Femur (tissue), 1 donor: ENCODE measurements around the gene TTC39A.

Experiments used
- DNase-seq: peaks from one replicate; pipeline ENCODE4 v3.0.0-alpha.2; 2017

TTC39A gene

DNA sequence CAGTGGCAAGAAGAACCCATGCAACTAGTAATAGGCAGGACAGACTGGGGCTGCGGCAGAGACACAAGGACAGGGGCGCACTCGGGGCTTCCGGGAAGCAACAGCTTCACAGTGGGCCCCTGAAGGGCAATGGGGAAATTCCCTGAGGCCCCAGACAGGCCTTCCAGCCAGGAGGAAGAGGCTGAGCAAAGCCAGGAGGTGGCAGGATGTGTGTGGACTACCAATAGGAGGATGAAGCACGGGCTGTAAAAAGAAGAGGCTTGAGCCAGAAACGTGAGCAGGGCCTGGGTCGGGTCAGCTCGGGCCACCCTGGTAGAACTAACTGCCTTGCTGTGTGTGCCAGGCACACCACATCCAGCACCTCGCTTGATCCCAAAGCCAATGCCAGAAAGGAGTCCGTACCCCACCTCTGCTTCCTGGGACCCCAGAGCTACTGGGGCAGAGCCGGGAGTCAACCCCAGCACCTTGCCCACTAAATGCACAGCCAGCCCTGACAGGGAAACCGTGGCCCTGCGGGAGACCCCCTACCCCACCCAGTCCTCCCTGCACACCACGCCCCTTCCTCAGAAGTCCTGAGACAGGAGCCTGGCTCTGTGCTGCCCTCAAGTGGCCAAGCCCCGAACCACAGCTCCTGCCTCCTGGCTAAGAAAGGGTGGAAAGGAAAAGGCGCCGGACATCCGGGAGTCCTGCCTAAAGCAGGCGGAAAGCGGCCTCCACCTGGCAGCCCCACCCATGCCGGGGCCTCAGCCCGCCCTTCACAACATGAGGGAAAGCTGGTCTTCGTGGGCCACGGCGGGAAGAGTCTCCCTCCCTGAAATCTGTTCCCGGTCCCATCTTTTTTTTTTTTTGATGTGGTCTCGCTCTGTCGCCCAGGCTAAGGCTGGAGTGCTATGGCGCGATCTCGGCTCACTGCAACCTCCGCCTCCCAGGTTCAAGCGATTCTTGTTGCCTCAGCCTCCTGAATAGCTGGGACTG lies 33.7 kb downstream of the TTC39A start:
- peak; percentile 90 for DNase-seq

DNA sequence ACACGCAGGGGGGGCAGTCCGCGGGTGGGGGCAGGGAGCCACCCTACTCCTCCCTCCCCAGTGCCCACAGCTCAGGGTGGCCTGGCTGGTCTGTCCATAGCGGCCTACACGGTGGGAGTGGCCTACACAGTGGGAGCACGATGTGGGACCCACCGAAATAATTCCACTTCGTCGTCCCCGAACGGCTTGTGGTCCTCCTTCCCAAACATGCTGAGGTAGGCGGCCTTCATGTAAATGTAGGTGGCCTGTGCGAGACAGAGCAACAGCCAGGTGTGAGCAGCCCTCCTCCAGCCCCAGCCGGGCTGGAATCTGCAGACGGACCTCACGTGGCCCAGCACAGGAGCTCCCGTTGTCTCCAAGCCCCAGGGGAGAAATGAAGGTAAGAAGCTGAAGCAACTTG lies 34.4 kb downstream of the TTC39A start:
- no peak for DNase-seq

DNA sequence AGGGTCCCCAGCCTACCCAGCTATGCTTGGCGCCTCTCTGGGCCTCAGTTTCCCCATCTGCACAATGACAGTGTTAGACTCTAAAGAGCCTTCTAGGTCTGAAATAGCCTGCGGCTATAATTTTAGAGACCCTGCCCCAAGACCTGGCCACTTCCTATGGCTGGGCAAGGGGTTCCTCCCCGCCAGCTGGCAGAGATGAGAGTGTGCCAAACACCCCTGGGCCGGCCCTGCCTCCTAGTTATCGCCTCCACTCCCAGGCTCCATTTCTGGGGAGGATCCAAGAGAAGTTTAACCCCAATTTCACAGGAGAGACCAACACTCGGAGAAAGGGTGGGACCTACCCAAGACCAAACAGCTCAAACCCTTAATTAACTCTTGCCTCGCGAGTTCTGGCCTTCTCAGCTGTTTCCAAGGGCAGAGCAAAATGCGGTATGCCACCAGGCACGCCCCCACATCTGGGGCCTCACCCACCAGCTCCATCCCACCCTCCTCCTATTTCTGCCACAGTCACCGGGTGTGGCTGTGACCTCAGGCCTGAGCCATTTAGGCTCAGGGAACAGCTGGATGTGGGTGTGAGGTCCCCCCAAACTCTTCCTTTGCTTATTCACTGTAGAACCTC lies 35.7 kb downstream of the TTC39A start:
- DNase-seq = peak; percentile 52

DNA sequence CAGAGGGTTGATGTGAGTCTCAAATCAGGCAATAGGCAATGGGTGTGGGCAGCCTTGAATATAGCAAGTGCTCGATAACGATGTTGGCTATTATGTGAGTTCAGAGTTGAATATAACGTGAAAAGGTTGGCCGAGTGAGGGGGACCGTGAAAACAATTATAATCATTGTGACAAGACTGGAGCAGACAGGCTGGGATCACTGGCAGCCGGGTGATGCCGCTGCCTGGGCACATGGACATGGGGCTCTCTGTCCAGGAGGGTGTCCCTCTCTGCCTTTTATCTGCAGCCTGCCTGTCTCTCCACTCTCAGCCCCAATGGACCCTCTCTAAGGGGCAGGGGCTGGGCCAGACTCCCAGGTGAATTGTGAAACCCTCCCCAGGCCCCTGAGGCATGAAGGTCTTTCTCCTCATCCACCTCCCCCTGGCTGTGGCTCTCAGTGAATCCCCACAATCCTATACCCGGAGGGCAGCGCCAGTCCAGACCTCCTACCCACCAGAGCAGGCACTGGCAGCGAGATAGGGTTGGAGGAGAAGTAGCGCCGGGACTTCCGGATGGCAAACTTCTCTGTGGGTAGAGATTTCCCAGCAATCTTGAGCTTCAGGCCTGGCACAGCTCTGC lies 36.4 kb downstream of the TTC39A start:
- no peak for DNase-seq

DNA sequence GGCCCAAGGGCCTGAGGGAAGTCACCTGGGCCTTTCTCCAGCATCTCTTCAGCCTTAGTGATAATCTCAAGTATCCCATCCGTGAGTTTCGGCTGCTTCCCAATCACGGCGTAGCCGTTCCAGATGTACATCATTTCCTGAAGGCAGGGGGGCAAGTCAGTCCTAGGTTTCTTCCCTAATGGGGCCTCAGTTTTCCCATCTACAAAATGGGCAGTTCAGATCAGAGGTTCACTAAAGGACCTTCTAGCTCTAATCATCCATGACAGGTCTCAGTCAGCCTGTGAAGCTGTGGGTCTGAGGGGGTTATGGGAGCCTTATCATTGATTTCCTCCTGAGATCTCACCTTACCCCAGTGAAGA lies 39.9 kb downstream of the TTC39A start:
- DNase-seq = no peak

DNA sequence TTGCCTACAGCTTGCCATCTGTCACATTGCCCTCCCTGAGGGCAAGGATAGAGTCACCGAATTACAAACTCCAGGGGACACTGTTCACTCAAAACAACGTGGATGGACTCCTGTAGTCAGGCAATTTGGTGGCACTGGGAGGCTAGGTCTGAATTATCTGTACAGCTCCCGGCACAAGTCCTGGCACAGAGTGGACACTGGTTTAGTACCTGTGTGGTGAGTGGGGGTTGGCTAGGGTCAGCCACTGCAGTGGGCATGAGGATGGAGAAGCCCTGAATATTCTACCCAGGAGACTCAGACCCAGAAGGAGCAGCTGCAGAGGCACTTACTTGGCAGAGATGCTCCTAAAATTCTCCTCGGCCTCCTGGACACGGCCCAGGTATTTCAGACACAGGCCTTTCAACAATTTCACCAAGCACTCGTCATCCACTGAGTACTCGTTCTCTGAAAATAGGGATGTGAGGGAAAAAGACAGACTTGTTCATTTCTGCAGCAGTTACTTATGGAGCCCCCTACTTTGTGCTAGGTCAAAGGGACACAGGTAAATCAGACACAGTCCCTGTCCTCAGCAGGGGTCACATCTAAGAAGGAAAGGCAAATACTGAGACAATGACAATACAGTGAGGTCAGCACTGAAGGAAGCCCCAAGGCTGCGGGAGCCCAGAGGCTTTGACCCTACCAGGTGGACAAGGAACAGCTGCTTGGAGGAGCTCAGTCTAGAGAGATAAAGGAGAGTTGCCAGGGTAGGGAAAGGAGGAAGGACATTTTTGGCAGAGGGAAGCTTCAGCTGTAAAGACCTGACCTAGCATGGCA lies 40.5 kb downstream of the TTC39A start:
- DNase-seq = no peak

DNA sequence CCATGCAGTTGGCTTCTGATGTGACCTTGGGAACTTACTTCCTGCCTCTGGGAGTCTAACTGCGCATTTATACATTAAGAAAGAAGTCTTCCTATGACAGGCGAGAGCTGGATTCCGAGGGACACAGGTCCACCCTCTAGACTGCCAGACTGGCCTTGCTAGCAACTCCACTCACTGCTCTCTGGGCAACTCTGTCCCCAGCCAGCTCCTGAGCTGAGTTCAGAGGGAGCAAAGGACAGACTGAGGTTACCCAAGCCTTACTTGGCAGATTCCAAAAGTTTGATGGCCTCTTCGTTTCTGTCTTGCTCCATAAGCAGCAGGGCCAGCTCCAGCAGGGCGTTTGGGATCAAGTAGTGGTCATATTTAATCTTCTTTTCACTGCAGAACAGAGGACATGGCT lies 41.8 kb downstream of the TTC39A start:
- no peak for DNase-seq

DNA sequence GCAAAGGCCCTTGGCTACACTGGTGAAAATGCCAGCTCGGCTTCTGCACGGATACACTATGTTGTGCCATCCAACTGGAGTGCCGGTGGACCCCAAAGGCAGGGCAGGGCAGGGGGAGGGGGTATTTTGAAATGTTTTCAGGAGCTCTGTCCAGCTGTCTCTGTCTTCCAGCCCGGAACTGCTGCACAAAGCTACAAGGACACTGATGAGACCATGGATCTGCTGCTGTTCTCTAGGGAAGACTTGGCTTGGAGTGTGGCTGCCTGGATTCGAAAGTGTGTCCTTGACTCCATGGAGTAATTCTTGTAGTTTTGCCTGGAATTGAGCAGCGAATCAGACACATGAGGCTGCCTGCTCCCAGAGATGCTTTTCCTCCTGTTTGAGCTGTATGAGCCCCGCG lies 42.4 kb downstream of the TTC39A start:
- DNase-seq = no peak

DNA sequence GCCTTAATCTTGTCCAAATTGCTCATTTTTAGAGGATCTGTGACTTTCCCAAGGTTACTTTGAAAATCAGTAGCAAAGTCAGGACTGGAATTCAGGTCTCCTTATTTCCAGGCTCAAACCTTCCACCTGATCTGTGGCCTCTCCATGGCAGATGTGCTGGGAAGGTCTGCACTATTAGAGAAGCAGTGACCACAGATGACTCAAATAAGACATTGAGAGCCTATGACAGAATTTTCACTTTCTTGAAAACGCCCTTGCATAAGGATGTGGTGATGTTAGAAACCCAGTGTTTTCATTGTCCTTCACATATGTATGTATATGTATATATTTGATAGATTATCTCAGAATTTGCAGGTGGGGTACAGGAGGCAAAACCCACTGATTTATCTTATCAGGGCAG lies 45.3 kb downstream of the TTC39A start:
- DNase-seq = no peak

DNA sequence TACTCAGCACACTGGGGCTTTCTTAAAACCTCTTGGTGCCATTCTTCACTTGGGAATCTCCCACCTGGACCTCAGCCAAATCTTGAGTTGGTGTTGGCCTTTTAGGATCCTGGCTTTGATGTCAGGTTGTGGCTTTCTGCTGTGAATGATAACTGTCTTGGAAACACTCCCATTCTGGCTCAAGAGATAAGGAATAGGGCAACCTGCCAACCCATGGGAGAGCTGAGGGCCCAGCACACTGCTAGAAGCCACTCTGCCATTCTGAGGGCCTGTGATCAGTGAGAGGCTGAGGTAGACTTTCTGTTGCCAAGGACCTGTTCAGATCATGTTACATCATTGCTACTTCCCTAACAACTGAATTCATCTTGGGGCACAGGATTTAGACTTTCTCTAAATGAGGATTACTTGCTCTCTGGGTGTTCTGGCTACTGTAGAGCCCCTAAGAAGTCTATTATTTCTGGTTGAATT lies 45.8 kb downstream of the TTC39A start:
- peak; percentile 42 for DNase-seq

DNA sequence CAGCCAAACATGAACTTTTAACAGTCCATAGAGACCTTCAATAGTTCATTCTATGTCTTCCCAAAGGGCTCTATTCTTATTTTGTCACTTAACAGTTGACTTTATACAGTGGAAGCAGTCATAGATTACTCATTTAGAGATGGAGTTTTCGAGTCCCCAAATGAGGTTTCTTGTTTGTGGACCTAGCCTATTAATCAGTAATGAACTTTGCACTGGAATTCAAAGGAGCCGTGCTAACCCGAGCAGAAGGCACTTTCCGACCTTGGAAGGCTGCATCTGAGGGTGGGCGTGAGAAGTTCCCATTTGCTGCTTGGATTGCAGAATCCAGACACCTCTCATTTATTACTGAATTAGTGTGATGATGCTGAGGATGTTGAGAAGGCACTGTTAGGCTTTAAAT lies 46.4 kb downstream of the TTC39A start:
- no peak for DNase-seq

DNA sequence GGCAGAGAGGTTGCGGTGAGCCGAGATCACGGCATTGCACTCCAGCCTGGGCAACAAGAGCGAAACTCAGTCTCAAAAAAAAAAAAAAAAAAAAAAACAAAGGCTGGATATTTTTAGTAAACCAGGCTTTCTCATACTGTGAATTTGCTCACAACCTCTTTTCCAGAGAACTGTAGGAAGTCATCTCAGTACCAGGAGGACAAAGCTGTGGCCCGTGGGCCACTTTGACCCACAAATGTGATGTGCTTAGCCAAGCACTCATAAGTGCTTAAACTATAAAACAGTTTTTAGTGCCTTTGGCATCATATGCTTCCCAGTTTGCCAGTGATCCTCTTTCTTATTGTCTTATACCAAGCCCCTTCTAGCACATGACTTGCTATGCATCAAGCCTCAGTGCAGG lies 47.8 kb downstream of the TTC39A start:
- DNase-seq = no peak

DNA sequence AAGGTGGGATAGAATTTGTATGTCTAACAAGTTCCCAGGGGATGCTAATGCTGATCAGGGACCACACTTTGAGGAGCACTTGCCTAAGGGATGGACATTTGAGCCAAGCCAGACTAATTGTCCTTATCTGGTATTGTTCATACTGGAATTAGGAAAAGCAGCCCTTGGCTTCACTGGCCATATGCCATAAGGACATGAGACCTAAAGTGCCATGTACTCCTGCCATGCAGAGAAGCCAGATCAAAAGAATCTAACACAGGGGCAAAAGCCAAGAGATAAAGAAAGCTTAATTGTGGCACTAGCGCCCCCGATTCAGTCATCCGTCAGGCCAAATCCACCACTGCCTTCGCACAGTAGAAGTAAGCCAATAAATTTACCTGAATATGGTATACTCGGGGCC lies 48.6 kb downstream of the TTC39A start:
- no peak for DNase-seq

DNA sequence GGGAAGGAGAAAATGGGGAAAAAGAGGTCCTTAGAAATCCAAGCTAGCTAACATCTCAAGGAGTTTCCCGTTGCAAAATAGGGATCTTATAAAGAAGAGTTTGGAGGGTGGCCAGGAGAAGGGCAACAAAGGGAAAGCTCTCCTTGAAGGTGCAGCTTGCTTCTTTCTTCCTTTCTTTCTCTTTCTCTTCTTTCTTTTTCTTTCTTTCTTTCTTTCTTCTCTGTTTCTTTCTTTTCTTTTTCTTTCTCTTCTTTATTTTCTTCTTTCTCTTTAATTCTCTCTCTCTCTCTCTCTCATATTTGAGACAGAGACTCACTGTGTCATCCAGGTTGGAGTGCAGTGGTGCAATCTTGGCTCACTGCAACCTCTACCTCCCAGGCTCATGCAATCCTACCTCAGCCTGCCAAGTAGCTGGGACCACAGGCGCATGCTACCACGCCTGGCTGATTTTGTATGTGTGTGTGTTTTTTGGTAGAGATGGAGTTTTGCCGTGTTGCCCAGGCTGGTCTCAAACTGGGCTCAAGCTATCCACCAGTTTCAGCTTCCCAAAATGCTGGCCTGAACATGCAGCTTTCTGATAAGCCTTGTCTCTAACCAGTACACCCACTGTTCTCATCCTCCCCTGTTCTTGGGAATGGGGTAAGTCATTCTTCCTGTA lies 49.9 kb downstream of the TTC39A start:
- DNase-seq = no peak

DNA sequence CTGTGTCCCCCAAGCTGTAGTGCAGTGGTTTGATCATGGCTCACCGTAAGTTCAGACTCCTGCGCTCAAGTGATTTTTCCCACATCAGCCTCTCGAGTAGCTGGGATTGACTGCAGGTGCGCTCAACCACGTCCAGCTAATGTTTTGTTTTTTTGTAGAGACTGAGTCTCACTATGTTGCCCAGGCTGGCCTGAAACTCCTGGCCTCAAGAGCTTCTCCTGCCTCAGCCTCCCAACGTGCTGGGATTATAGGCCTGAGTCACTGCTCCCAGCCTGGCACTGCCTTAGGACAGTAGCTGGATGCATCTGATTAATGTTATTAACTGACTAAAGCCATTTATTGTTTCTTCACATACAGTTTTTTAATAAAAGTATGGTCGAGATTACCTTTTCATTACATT lies 54.1 kb downstream of the TTC39A start:
- DNase-seq = no peak

DNA sequence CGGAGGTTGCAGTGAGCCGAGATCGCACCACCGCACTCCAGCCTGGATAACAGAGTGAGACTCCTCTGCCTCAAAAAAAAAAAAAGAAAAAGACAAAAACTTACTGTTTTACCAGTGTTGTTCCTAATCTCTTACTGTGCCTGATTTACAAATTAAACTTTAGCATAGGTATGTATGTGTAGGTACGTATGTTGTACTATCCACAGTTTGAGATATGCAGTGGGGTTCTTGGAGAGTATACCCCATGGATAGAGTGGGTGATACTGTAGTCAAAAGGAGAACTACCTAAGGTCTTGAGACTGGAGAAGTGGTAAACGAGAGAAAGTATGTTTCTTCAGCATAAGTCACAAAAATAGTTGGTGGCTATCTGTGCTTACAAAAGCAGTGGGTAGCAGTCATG lies 55.7 kb downstream of the TTC39A start:
- DNase-seq = no peak

DNA sequence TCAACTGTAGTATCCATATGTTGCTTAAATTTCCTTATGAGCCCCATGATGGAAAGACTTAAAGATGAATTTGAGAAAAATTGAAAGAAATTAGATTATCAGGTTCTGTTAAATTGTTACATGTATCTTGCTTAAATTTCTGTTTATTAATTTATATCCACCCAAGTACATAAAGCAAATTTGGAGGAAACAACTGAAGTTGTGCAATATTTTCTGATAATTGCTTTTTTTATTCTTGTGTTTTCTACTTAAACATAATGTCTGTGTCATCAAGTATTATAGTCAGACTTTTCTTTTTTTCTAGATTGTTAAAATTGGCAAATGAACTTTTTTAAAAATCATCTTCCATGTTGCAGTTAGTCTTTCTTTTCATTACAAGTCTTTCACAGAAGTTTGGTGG lies 57.4 kb downstream of the TTC39A start:
- DNase-seq = no peak

DNA sequence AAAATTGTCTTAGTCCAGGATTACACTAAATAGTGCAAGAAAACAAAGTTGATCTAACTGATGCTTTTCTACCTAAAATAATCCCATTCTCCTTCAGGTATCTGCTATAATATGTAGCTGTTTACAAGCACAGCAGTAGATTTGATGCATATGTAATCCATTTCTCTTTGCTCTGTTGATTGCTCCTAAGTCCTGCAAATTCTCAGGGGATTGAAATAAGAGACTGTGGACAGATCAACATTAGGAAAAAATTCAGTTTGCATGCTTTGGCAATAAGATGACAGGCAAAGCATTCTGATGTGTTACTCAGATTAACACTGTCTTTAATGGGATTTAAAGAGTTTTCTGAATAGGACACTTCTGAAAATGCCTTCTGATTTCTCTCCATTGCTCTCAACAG lies 59.6 kb downstream of the TTC39A start:
- DNase-seq = no peak

DNA sequence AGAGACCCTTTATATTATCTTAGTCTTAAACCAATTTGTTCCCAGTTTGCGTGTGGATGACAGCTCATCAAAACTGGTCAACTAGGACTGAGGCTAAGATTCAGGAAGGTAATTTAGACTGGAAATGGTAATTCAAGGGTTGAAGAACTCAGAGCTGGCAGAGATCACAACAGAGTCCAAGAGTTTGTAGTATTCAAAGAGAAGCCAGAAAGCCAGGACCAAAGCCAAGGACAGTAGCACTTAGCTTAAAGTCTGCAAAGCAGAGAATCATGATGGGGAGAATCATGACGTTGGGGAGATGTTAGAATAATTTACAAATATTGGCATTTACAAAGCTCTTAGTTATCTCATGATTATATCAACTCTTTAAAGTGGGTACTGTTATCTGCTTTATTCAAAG lies 61.7 kb downstream of the TTC39A start:
- DNase-seq = no peak

DNA sequence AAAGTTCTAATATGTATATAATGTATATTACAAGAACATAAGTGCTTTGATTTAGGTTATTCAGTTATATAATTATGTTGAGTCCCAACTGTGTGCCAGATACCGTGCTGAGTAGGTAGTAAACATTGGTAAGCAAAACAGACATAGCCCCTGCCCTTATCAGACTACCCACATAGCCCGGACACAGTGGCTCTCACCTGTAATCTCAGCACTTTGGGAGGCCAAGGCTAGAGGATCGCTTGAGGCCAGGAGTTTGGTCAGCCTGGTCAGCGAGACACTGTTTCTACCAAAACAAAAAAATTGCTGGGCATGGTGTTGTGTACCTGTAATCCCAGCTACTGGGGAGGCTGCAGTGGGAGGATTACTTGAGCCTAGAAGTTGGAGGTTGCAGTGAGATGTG lies 63.6 kb downstream of the TTC39A start:
- DNase-seq = no peak

DNA sequence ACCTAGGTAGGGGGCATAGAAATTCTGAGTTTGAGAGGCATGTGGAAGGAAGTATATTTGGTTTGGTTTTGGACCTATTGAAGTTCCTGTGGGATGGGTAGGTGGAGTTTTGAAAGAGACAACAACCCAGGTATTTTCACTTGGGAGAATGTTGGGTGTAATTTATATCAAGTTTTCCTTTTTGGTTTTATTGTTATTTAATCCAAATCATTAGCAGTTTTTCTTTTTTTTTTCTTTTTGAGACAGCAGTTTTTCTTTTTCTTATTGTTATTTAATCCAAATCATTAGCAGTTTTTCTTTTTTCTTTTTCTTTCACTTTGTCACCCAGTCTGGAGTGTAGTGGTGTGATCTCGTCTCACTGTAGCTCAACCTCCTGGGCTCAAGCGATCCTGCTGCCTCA lies 64.2 kb downstream of the TTC39A start:
- no peak for DNase-seq

DNA sequence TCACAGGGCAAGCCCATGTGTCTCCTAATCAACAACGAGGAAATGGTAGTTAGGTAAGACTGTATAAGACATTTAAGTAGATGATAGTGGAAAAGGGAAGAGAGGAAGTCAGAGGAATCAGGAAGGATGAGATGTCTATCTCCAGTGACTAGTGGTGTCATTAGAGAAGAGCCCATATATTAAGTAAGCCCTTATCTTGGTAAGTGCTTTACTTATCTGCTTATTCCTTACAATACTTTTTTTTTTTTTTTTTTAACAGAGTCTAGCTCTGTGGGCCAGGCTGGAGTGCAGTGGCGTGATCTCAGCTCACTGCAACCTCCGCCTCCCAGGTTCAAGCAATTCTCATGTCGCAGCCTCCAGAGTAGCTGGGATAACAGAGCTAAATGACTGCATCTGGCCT lies 64.7 kb downstream of the TTC39A start:
- DNase-seq = no peak

DNA sequence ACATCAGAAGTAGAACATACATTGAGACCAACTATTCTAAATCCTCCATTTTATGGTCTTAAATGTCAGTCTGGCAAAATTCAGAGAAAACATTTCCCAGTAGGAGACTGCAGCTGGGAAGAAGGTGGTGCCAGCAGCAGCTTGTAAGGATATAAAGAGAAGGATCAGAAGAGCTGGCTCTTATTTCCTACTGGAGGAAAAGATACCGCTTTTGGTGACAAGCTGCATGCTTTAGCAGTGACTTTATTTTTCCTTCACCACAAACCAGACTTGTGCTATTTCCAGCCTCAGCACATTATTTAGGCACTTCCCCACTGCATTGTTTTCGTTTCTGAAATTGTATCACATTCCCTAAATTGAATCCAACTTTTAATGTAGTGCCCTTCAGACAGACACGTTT lies 65.9 kb downstream of the TTC39A start:
- peak; percentile 73 for DNase-seq
